ENCODE measurements around the gene FASLG.
"Not testable (repeated sequence)": the region's sequence is repeated elsewhere in the genome, so short reads cannot be mapped to it uniquely, and the experiment has no call there.

Gene FASLG

GRCh38 chr1:172680733-172681275 is 21.9 kb downstream of the FASLG start:
- DNase-seq (ENCODE audit: low spot score) = no peak

- DNase-seq (ENCODE audit: low spot score) = no peak
Measured at GRCh38 chr1:172682812-172683211, 23.9 kb downstream of the FASLG start.

DNA sequence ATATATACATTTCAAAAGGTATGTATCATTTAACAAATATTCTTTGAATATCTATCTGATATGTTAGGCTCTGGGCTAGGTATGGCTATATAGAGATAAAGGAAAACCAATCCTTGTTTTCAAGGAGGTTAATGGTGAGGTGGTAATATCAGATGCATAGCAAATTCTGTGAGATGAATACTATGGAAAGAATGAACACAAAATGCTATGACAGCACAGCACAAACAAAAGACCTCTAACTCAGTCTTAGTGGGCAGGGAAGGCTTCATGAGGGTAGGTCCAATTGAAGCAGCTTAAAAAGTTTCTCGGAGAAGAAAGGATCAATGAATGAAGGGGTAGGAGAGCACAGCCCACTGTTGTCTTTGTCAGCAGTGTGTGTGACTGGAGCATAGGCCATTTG is 27.2 kb downstream of the FASLG start:
- DNase-seq (ENCODE audit: low spot score) = no peak

- DNase-seq (ENCODE audit: low spot score) = not testable (repeated sequence)
Measured at GRCh38 chr1:172688428-172689085, 29.7 kb downstream of the FASLG start.

GRCh38 chr1:172690925-172691324 is 32.0 kb downstream of the FASLG start:
- not testable (repeated sequence) for DNase-seq (ENCODE audit: low spot score)

DNA sequence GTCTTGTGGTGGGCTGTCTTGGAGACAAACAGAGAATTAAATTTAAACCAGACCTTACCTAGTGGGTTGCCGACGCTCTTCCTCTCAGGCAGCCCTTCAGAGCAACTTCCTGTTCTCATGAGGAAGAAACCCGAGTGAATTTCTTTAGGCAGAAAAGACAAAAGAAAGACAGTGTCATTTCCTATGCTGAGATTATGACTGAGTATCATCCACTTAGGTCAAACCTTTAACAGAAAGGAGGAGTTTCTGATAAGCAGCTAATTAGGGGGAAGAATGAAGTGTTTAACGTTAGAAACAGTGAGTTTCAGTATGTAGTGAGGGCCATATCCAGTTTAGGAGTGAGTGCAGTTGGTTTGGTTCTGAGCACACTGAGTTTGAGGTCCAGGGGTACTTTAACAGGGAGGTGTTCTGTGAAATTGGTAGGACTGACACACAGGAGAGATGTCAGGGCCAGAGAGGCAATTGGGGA is 38.7 kb downstream of the FASLG start:
- DNase-seq (ENCODE audit: low spot score) = no peak

DNA sequence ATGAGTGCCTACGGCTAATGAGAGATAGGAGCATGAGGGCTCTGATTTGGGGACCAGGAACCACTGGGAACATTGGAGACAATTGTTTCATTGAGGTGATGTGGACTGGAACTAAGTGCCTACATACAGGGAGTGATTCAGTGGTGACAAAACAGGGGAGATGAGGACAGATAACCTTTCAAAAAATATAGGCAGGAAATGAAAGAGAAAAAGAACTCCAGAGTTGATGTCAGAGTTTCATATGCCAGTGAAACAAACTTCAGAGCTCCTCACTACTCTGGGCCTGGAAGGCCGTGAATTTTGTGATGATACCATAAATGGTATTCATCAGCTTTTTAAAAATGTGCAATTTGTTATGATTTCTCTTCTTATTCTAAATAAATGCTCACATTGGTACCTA is 39.3 kb downstream of the FASLG start:
- no peak for DNase-seq (ENCODE audit: low spot score)

DNA sequence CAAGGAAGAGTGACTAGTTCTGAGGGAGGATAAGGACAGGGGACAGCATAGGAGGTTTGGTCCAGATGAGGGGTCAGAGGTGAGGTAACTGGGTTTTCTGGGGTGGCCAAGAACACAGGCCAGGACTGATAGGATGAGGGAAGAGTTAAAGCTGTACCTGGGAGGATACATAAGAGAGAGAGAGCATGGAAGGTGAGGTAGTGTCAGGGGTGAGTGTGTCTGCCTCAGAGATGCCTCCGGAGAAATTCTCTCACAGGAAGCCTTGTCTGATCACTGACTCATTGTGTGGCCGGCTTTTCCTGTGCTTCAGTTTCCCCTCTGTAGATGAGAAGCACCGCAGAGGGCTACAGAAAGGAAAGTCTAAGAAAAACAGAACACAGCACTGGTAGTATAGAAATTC is 40.2 kb downstream of the FASLG start:
- DNase-seq (ENCODE audit: low spot score) = no peak

- DNase-seq (ENCODE audit: low spot score) = no peak
Measured at GRCh38 chr1:172699695-172700227, 40.9 kb downstream of the FASLG start.

GRCh38 chr1:172700556-172700955 is 41.7 kb downstream of the FASLG start:
- no peak for DNase-seq (ENCODE audit: low spot score)

DNA sequence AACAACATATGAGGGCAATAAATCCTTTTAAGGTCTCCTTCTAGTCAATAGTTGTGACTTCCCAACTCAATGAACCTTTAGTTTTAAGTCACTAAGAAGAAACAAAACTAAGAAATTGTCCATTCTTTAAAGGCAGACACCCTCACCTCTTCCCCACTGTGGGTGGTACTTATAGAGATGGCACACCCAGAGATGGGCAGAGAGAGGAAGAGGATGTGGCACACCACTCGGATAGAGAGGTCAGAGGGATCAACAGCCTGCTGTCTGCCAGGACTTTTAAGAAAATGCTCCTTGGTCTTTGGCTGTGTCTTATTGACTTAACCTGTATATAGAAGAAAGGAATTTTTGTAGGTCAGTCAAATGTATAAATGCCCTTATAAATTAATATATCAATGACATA is 45.1 kb downstream of the FASLG start:
- DNase-seq (ENCODE audit: low spot score) = no peak

DNA sequence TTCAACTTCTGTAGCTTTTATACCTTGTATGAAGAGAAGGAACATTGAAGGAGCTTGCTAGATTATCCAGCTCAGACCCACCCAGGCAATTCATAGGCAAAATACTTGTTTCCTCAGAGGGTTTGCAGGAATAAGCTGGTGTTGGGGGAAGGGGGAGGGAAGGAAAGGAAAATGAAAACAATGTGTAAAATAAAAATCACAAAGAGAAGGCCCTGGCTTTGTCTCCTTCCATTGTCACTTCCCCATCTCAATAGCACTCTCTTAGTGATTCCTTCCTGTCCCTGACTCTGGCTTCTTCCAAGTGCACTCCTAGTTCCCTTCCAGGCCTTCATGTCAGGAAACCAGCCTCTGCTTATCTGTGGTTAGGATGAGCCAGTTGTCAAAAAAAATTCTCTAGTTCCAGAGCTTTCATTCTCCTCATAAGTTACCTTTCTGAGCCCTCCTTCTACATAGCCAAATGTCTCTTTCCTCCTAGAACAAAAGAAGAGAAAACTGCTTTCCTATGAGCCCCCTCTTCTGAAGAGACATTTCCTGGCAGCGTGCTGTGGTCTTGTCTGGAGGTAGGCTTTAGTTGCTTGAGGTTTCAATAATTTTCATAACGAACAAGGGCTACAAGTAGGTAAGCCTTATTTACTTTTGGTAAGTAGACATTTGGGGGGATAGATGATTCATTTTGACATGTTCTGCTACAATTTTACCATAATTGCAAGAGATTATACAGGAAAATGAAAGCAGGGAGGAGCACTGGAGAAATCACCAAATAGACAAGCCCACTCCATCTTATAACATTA is 45.7 kb downstream of the FASLG start:
- no peak for DNase-seq (ENCODE audit: low spot score)

GRCh38 chr1:172708452-172708851 is 49.5 kb downstream of the FASLG start:
- DNase-seq (ENCODE audit: low spot score) = no peak

DNA sequence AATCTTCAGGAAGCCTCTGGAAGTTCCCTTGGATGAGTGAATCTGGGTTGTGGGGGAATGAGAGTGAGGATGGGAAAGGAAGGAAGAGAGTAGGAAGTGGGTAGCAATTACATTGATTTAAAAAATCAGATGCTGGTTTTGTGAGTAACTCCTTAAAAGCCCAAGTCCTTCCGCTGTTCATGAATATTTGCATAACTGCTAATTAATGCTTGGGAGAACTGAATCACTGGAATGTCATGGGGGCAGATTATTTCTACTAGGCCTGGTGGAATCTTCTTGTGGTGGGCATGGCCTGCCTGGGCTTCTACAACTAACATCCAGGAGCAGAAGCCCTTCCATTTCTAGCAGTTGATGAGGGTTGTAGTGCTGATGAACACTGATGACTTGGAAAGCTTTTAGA is 52.7 kb downstream of the FASLG start:
- no peak for DNase-seq (ENCODE audit: low spot score)

- DNase-seq (ENCODE audit: low spot score) = no peak
Measured at GRCh38 chr1:172713466-172713865, 54.6 kb downstream of the FASLG start.

Data from AG08396 (cell line).